SK-MEL-5 (cell line): Measurements from ENCODE around the gene C13orf46. TPM values are rescaled to one million over a fixed set of nuclear protein-coding genes. Genes with fewer than 3 reads are reported as not detected.
"Not testable (repeated sequence)": the region's sequence is repeated elsewhere in the genome, so short reads cannot be mapped to it uniquely, and the experiment has no call there.

Experiments used
- DNase-seq: peaks from one replicate; pipeline ENCODE4 v3.0.0-alpha.2; 2016; ENCODE audit warnings: low read depth, low spot score
- in situ Hi-C: cut with HindIII; loops from 2 replicates; pipeline ENCODE4 v1.10.0; 2016; ENCODE audit warnings: low sequenced_read_pairs, high pct_unique_total_duplicates, low pct_unique_long_range_greater_than_20kb
- total RNA-seq: library from RNA; depleted of rRNA; stranded (reverse); fragments of >200 nt; shearing (Covaris generic); gene quantifications from 2 replicates; pipeline ENCODE4 v1.2.3, GENCODE V29; 2014

The C13orf46 gene
- total RNA-seq, 1 experiment from 2014 or later: not detected

- in situ Hi-C loops: no loop called here
- no peak for DNase-seq
Observed at GRCh38 chr13:113997845-113998751, 24.2 kb upstream of the C13orf46 start.

- no peak for DNase-seq
- in situ Hi-C loops: no loop called here
Observed at GRCh38 chr13:113996912-113997745, 23.3 kb upstream of the C13orf46 start.

GRCh38 chr13:113996081-113996911 lies 22.4 kb upstream of the C13orf46 start:
- no peak for DNase-seq
- in situ Hi-C loops: no loop called here

- in situ Hi-C loops: no loop called here
- no peak for DNase-seq
Observed at GRCh38 chr13:113995051-113995601, 21.2 kb upstream of the C13orf46 start.

- no peak for DNase-seq
- in situ Hi-C loops: no loop called here
Observed at GRCh38 chr13:113992276-113993005, 18.6 kb upstream of the C13orf46 start.

- DNase-seq: no peak
- in situ Hi-C loops: no loop called here
Observed at GRCh38 chr13:113991676-113992179, 17.9 kb upstream of the C13orf46 start.

GRCh38 chr13:113991191-113991669 lies 17.4 kb upstream of the C13orf46 start:
- no peak for DNase-seq
- in situ Hi-C loops: no loop called here

GRCh38 chr13:113990321-113990837 lies 16.5 kb upstream of the C13orf46 start:
- DNase-seq: no peak
- in situ Hi-C loops: no loop called here

- in situ Hi-C loops: no loop called here
- no peak for DNase-seq
Observed at GRCh38 chr13:113989585-113990300, 15.9 kb upstream of the C13orf46 start.

- in situ Hi-C loops, DNase-seq: not testable (repeated sequence)
Observed at GRCh38 chr13:113988859-113989258, 15.0 kb upstream of the C13orf46 start.

- in situ Hi-C loops: no loop called here
- DNase-seq: no peak
Observed at GRCh38 chr13:113982296-113982661, 8.4 kb upstream of the C13orf46 start.

GRCh38 chr13:113981611-113982295 lies 7.9 kb upstream of the C13orf46 start:
- in situ Hi-C loops: no loop called here
- no peak for DNase-seq

- in situ Hi-C loops: no loop called here
- DNase-seq: no peak
Observed at GRCh38 chr13:113981194-113981605, 7.3 kb upstream of the C13orf46 start.

- in situ Hi-C loops: no loop called here
- no peak for DNase-seq
Observed at GRCh38 chr13:113980489-113981064, 6.7 kb upstream of the C13orf46 start.
